ENCODE results near the gene CHST13. TPM values are rescaled to one million over a fixed set of nuclear protein-coding genes. Genes with fewer than 3 reads are reported as not detected.

Gene CHST13
- total RNA-seq, 1 experiment from 2014 or later, result 0.91 TPM

DNA sequence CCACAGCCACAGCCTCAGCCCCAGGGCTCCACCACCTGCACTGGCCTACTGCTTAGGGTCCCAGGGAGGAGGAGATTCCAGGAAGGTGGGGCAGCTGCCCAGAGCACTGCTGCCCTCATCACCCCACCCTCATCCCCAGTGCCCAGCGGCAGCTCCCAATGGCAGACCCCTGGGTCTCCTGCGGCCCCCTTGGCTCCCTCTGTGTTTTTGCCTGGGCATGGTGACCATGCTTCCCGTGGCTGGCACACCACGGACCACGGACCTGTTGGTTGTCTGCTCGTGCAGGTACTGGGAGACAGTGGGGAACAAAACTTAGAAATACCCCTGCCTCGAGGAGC lies 2.7 kb downstream of the CHST13 start:
- POLR2A ChIA-PET, result no interaction called here
- H3K27me3 ChIP-seq (ENCODE audit: insufficient read depth, low read length), result 0 out of 2 replicates have a peak, but pooled peaks cover 2% of the 10 kb centered on the region
- H4K20me1 ChIP-seq (ENCODE audit: insufficient read depth), result no peaks in the 10 kb centered on the region
- DNase-seq (ENCODE audit: low read depth, low spot score), result no peak
- BruUV-seq (replicated peaks), result no TSS peak
- TF ChIP-seq EGR1 (IDR thresholded peaks at IDR 0.05; ENCODE audit: low read depth) (no peak), YY1 (IDR thresholded peaks at IDR 0.05; ENCODE audit: extremely low read depth, insufficient replicate concordance, low read depth, low read length) (no peak), EZH2phosphoT487 (IDR thresholded peaks at IDR 0.05; ENCODE audit: borderline replicate concordance) (no peak), SRF (IDR thresholded peaks at IDR 0.05; ENCODE audit: low read depth) (no peak), ZNF274 (IDR thresholded peaks at IDR 0.05; ENCODE audit: low read depth, low read length) (no peak), SP1 (IDR thresholded peaks at IDR 0.05; ENCODE audit: low read depth) (no peak), ZFX (IDR thresholded peaks at IDR 0.05) (no peak), RAD21 (IDR thresholded peaks at IDR 0.05; ENCODE audit: low read depth) (no peak), POLR2A (IDR thresholded peaks at IDR 0.05; ENCODE audit: borderline replicate concordance, extremely low read depth, insufficient read depth, insufficient read length) (no peak), EZH2 (IDR thresholded peaks at IDR 0.05) (no peak), POLR2AphosphoS5 (IDR thresholded peaks at IDR 0.05; ENCODE audit: low read depth, low read length) (no peak)
- TF ChIP-seq, protein P1, sequence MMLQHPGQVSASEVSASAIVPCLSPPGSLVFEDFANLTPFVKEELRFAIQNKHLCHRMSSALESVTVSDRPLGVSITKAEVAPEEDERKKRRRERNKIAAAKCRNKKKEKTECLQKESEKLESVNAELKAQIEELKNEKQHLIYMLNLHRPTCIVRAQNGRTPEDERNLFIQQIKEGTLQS (IDR thresholded peaks at IDR 0.05), result no peak
- TF ChIP-seq, protein P2, sequence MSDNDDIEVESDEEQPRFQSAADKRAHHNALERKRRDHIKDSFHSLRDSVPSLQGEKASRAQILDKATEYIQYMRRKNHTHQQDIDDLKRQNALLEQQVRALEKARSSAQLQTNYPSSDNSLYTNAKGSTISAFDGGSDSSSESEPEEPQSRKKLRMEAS (IDR thresholded peaks at IDR 0.05), result no peak
- TF ChIP-seq, protein P3, sequence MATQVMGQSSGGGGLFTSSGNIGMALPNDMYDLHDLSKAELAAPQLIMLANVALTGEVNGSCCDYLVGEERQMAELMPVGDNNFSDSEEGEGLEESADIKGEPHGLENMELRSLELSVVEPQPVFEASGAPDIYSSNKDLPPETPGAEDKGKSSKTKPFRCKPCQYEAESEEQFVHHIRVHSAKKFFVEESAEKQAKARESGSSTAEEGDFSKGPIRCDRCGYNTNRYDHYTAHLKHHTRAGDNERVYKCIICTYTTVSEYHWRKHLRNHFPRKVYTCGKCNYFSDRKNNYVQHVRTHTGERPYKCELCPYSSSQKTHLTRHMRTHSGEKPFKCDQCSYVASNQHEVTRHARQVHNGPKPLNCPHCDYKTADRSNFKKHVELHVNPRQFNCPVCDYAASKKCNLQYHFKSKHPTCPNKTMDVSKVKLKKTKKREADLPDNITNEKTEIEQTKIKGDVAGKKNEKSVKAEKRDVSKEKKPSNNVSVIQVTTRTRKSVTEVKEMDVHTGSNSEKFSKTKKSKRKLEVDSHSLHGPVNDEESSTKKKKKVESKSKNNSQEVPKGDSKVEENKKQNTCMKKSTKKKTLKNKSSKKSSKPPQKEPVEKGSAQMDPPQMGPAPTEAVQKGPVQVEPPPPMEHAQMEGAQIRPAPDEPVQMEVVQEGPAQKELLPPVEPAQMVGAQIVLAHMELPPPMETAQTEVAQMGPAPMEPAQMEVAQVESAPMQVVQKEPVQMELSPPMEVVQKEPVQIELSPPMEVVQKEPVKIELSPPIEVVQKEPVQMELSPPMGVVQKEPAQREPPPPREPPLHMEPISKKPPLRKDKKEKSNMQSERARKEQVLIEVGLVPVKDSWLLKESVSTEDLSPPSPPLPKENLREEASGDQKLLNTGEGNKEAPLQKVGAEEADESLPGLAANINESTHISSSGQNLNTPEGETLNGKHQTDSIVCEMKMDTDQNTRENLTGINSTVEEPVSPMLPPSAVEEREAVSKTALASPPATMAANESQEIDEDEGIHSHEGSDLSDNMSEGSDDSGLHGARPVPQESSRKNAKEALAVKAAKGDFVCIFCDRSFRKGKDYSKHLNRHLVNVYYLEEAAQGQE (IDR thresholded peaks at IDR 0.05; ENCODE audit: low read depth), result no peak
- H3K27ac ChIP-seq (ENCODE audit: low read depth, low read length), result no peak overlapping the region
- H3K79me2 ChIP-seq (ENCODE audit: insufficient read depth, low read length), result no peaks in the 10 kb centered on the region
- no peak for ATAC-seq
- no peak overlapping the region for H3K4me3 ChIP-seq (replicated peaks in 1 of 2; ENCODE audit: low read depth in 1 of 2, low read length in 2 of 2)
- peaks cover 4 to 13% of the 10 kb centered on the region in 2 experiments; a peak in 2 of 4 replicates for H3K4me1 ChIP-seq (ENCODE audit: control insufficient read depth in 1 of 2, insufficient read depth in 2 of 2, low read length in 2 of 2)
- H3K9ac ChIP-seq (ENCODE audit: low read length), result no peak overlapping the region
- no peak overlapping the region for H3K4me2 ChIP-seq (ENCODE audit: low read length)
- RAD21 ChIA-PET (ENCODE audit: low non-redundant PET in 1 of 2, low total read pairs in 2 of 2, uncharacterized antibody in 2 of 2, unreplicated experiment in 2 of 2), result no interaction called here
- CTCF ChIA-PET, result no interaction called here
- H2AFZ ChIP-seq (ENCODE audit: low read depth, low read length, poor library complexity, severe bottlenecking), result no peak overlapping the region
- no peaks in the 10 kb centered on the region for H3K9me2 ChIP-seq (ENCODE audit: insufficient read depth)
- H3K9me3 ChIP-seq (ENCODE audit: control insufficient read depth in 1 of 2, insufficient read depth in 1 of 2, low read depth in 1 of 2, low read length in 2 of 2), result no peaks in the 10 kb centered on the region
- no peaks in the 10 kb centered on the region for H3K36me3 ChIP-seq (ENCODE audit: control insufficient read depth in 1 of 2, insufficient read depth in 2 of 2, low read length in 2 of 2)
- intact Hi-C loops (cut with micrococcal nuclease), result loop anchor here (10.0 kb wide), 1 partner anchor 138 kb away; no protein-coding TSS in a partner anchor

Data from HCT116 (cell line).